HG03432 (cell line): ENCODE results near the gene IFFO2.

ENCODE experiments used
- ATAC-seq: cut with Tn5 transposase; IDR thresholded peaks from one replicate; pipeline ENCODE4 v1.9.1; 2021; ENCODE audit warnings: mild to moderate bottlenecking, moderate library complexity; ENCODE audit not compliant: unreplicated experiment

IFFO2 gene

GRCh38 chr1:18956193-18957135 is at the start of gene IFFO2:
Gene IFFO2 (minus strand): TSS chr1:18956676. CDS start chr1:18956332, 344 bp downstream.
- peak; percentile 70 for ATAC-seq

DNA sequence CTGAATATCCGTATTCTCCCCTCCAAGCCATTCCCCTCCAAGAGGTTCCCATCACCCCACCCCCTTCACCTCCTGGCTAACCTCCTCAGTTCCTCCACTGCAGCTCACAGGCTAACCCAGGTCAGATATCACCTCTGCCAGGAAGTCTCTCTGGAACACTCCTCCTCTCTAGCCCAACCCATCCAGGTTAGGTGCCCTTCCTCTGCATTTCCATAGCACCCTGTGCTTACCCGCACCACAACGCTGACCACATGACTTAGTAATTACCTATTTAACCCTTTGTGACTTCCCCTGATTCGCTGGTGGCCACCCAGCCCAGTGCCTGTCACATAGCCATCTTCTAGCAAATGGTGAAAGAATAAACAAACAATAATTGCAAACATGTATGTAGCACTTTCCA is 49.5 kb upstream of the IFFO2 start:
- no peak for ATAC-seq

DNA sequence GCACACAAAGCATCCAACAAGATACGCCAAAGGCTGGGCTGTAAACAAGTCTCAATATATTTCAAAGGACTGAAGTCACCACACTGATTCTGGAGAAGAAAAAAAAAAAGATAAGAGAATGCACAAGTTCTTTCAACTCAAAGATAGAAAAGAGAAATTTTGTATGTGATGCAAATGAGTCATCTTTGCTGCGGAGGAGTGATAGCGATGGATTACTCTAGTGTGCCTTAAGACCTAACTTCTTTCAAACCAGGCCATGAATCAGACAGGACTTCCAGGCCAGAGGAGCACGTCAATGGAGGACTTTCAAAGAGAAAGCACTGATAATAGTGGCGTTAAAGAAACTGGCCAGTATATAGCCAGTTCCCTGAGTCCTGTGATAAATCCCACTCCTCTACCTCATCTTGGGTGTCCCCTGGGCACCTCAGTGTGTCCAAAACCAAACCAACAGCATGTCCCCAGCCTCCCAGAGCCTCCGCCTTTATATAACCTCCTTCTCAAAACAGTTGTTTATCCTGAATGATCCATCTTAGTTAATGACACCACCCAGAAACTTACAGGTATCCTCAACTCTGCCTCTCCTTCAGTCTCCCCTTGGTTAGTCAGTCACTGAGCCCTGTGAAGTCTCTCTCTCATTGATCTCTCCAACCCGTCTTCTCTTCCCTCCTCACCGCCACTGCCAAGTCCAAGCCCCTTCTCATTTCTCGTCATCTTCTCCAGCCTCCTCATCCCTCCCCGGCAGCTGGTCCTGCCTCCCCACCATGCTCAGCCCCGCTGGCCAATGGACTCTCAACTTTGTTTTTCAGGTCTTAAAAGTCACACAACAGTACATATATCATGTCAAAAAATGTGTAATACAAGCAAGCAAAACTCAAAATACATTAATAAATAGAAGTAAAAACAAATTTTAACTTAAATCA is 47.2 kb upstream of the IFFO2 start:
- no peak for ATAC-seq

DNA sequence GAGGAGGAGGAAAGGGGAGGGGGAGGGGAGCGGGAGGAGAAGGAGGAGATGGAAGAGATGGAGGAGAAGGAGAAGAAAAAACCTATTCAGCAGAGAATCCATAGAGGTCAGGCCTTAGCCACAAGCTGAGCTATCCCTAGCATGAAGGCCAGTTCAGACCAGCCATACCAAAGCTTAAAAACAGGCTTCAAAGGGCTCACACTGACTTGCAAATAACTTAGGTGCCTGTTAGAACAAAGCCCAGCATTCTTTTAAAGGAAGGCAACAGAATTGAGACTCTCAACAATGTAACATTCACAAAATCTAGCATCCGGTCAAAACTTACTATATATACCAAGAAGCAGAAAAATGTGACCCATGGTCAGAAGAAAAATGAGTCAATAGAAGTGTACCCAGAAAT is 43.6 kb upstream of the IFFO2 start:
- no peak for ATAC-seq

DNA sequence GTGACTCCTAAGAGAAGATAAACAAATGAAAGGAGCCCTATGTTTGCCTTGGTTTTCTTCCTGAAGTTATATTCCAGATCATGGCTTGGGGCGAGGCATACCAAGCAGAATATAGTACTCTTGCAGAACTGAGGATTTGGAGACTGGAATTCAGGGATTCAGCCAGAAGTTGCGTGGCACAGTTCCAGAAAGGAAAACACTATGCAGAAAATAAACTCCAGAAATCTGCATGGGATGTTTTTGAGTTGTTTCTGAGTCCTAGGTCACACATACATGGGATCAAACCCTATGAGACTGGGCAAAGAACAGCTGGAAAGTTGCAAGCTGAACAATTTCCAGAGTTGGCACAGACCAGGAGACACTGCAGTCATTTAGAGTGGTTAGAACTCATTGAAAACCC is 42.9 kb upstream of the IFFO2 start:
- ATAC-seq = no peak

DNA sequence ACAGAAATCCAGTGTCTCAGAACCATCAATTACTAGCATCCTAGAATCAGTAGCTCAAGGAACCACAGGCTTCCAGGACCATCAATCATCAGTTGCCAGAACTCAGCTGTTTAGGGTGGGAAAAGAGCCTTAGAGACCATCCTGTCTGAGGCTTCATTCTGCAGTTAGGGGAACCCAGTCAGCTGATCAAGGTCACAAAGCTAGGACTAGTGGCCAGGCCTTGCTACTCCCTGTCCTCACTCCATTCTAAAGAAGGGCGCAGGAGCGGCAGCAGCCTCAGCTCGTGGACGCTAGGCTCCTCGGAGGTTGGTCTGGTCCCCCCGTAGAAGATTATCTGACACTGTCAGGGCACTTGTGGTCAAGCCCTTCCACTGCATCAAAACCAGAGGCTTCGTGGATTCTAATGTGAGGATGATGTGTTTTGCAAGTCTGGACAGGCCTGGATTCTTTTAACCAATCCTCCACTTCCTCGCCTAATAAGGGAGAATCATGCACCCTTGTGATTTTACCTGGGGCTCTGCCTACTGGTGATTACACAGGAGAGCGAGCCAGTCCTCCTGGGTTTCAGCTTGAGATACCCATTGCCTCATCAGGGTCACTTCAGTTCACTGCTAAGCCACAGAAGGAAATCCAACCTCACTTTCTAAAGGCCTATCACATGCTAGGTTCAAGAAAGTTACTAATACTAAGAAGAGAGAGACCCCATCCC is 41.7 kb upstream of the IFFO2 start:
- ATAC-seq = no peak

GRCh38 chr1:18997508-18997907 is 41.0 kb upstream of the IFFO2 start:
- no peak for ATAC-seq

DNA sequence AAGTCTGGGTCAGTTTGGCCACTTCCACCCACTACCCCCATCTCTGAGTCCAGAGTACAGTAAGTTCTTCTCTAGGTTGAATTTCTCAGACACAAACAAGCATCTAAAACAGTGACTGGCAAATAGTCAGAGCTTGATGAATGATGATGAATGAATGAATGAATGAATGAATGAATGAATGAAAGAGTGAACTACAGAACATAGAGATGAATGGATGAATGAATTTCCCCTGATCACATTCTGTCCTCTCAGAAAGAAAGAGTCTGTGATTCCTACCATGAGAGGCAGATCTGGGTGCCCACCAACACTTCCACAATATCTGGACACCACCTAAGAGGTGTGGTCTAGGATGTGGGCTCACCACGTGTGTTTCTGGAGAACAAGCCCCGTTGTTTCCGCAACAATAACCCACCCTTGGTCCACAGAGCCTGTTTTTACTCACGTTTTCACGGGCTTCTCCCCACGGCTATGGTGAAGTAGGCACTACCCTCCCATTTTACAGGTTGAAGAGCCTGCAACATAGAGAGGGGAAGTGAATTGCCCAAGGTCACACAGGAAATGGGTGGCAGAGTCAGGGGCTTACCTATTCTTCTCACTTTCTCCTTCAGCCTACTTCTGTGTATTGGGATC is 40.2 kb upstream of the IFFO2 start:
- ATAC-seq = no peak

DNA sequence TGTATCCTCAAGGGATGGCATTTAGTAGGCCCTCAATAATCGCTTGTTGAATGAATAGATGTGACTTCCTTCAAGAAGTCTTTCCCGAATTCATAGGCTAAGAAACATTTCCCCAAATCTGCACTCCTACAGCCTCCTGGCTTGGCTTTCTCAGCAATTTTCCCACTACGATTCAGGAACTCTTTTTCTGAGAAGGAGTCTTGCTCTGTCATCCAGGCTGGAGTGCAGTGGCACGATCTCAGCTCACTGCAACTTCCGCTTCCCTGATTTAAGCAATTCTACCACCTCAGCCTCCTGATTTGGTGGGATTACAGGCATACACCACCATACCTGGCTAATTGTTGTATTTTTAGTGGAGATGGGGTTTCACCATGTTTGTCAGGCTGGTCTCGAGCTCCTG is 37.9 kb upstream of the IFFO2 start:
- no peak for ATAC-seq

DNA sequence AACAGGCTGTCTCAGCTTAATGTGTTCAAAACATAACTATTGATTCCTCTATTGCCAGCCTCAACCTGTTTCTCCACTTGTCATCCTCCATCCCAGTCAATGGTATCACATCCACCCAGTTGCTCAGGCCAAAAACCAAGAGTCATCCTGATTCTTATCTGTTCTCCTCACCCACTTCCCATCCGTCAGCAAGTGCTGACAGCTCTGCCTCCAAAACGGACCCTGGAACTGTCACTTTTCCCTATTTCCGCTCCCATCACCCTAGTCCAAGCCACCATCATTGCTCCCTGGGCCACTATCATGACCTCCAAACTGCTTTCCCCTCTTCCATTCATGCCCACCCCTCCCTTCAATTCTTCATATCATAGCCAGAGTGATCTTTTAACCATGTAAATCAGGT is 36.2 kb upstream of the IFFO2 start:
- ATAC-seq = no peak

DNA sequence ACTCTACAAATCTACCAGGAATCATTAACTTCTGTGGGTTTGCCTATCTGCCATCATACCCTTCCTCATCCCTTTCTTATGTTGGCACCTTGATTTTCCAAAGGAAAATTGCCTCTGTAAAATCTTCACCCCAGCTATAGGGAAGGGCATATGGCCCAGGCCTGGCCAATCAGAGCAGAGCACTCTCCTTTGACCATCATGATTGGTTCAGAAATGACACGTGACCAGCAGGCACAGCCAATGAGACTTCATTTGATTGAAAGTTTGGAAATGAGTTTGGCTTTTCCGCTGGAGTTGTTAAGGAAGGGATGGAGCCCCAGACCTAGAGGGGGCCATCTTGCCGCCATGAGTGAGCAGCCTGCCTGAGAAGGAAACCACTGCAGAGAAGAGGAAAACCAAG is 35.1 kb upstream of the IFFO2 start:
- no peak for ATAC-seq

GRCh38 chr1:18989896-18990295 is 33.4 kb upstream of the IFFO2 start:
- ATAC-seq = no peak

GRCh38 chr1:18989176-18989799 is 32.8 kb upstream of the IFFO2 start:
- ATAC-seq = no peak

GRCh38 chr1:18981242-18981641 is 24.8 kb upstream of the IFFO2 start:
- no peak for ATAC-seq

- no peak for ATAC-seq
These were observed 22.2 kb upstream of the IFFO2 start for GRCh38 chr1:18978706-18979105.

GRCh38 chr1:18977428-18977827 is 21.0 kb upstream of the IFFO2 start:
- ATAC-seq = no peak

DNA sequence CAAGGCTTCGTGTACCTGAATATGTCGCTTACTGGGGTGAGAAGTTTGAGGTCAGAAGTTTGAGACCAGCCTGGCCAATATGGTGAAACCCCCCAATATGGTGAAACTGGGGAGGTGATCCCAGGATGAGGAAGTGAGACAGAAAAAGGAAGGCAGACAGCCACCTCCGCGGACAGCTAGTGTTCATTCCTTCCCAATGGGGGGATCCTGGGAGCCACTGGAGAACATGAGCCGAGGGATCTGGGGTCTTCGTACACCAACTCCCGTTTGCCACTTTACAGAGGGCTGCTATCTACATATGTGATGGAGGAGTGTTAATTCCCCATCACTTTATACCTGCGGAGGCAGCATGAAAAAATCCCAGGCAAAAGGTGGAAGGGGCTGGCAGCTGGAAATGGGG is 19.6 kb upstream of the IFFO2 start:
- no peak for ATAC-seq

- ATAC-seq = no peak
These were observed 18.1 kb upstream of the IFFO2 start for GRCh38 chr1:18974606-18975005.

DNA sequence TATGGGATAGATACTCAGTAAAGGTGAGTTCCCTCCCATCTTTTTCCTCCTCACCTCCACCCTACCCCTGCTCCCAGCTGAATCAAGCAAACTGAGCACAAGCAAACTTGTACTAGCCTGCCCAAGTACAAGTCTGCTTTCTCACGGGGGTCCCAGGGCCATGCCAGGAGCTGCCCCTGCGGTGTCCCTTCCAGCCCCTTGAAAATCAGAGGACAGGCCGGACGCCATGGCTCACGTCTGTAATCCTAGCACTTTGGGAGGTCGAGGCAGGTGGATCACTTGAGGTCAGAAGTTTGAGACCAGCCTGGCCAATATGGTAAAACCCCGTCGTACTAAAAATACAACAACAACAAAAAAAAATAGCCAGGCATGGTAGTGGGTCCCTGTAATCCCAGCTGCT is 17.5 kb upstream of the IFFO2 start:
- ATAC-seq = no peak

- no peak for ATAC-seq
These were observed 17.0 kb upstream of the IFFO2 start for GRCh38 chr1:18973446-18973955.
